ENCODE data around the gene WNT3. TPM values are rescaled to one million over a fixed set of nuclear protein-coding genes. Genes with fewer than 3 reads are reported as not detected.
"Not testable (repeated sequence)": the region's sequence is repeated elsewhere in the genome, so short reads cannot be mapped to it uniquely, and the experiment has no call there.

The WNT3 gene
- total and polyA plus RNA-seq, 4 donors, result 0.15 to 1.0 (median 0.67) TPM

- peak in 1 of 2 donors; percentile 78 for DNase-seq
Observed at GRCh38 chr17:46769531-46770438, 48.7 kb downstream of the WNT3 start.

GRCh38 chr17:46768896-46769295, 49.6 kb downstream of the WNT3 start:
- H3K27ac ChIP-seq (ENCODE audit: low read depth in 1 of 2, low read length in 2 of 2); H3K36me3 ChIP-seq (ENCODE audit: control insufficient read depth in 1 of 2, insufficient read depth in 2 of 2, low read length in 1 of 2); H3K27me3 ChIP-seq (ENCODE audit: control insufficient read depth in 1 of 2, insufficient read depth in 2 of 2, low read length in 1 of 2); H3K9me3 ChIP-seq (ENCODE audit: control insufficient read depth, low read length); ATAC-seq (ENCODE audit: low FRiP score); H3K4me1 ChIP-seq (ENCODE audit: control insufficient read depth in 1 of 2, insufficient read depth in 2 of 2, low read length in 2 of 2); DNase-seq; H3K4me3 ChIP-seq (ENCODE audit: low read length in 2 of 2); intact Hi-C loops (cut with DNase I): not testable (repeated sequence)
- 96 to 97% methylated on average over 14 of the region's 14 CpGs for WGBS, 2 donors

More at GRCh38 chr17:46769531-46770438, 48.7 kb downstream of the WNT3 start:
- Histone ChIP-seq H3K36me3 (ENCODE audit: control insufficient read depth in 1 of 2, insufficient read depth in 2 of 2, low read length in 1 of 2) (no peaks in the 10 kb centered on the region), H3K27me3 (ENCODE audit: control insufficient read depth in 1 of 2, insufficient read depth in 2 of 2, low read length in 1 of 2) (no peaks in the 10 kb centered on the region), H3K4me1 (ENCODE audit: control insufficient read depth in 1 of 2, insufficient read depth in 2 of 2, low read length in 2 of 2) (no peaks in the 10 kb centered on the region), H3K9me3 (ENCODE audit: control insufficient read depth, low read length) (no peaks in the 10 kb centered on the region), H3K4me3 (ENCODE audit: low read length in 2 of 2) (no peak overlapping the region), H3K27ac (ENCODE audit: low read depth in 1 of 2, low read length in 2 of 2) (no peak overlapping the region)
- no peak for ATAC-seq (ENCODE audit: low FRiP score)
- intact Hi-C loops (cut with DNase I), result no loop called here
- WGBS, 2 donors, result 7 to 11% methylated on average over 51 to 56 of the region's 56 CpGs

GRCh38 chr17:46768540-46768870, 50.0 kb downstream of the WNT3 start:
- H3K27ac ChIP-seq (ENCODE audit: low read depth in 1 of 2, low read length in 2 of 2), result no peak overlapping the region
- H3K27me3 ChIP-seq (ENCODE audit: control insufficient read depth in 1 of 2, insufficient read depth in 2 of 2, low read length in 1 of 2), result no peaks in the 10 kb centered on the region
- DNase-seq, result no peak
- H3K4me3 ChIP-seq (ENCODE audit: low read length in 2 of 2), result no peak overlapping the region
- no peaks in the 10 kb centered on the region for H3K36me3 ChIP-seq (ENCODE audit: control insufficient read depth in 1 of 2, insufficient read depth in 2 of 2, low read length in 1 of 2)
- no peak for ATAC-seq (ENCODE audit: low FRiP score)
- 93 to 94% methylated on average over 15 of the region's 15 CpGs for WGBS, 2 donors
- no peaks in the 10 kb centered on the region for H3K4me1 ChIP-seq (ENCODE audit: control insufficient read depth in 1 of 2, insufficient read depth in 2 of 2, low read length in 2 of 2)
- intact Hi-C loops (cut with DNase I), result no loop called here
- H3K9me3 ChIP-seq (ENCODE audit: control insufficient read depth, low read length), result no peaks in the 10 kb centered on the region

- H3K4me1 ChIP-seq (ENCODE audit: control insufficient read depth in 1 of 2, insufficient read depth in 2 of 2, low read length in 2 of 2), result no peaks in the 10 kb centered on the region
- 94% methylated on average over 21 of the region's 21 CpGs for WGBS, 2 donors
Observed at GRCh38 chr17:46766493-46767491, 51.7 kb downstream of the WNT3 start.

GRCh38 chr17:46765453-46765852, 53.0 kb downstream of the WNT3 start:
- ATAC-seq (ENCODE audit: low FRiP score), result no peak
- Histone ChIP-seq H3K4me1 (ENCODE audit: control insufficient read depth in 1 of 2, insufficient read depth in 2 of 2, low read length in 2 of 2) (no peaks in the 10 kb centered on the region), H3K9me3 (ENCODE audit: control insufficient read depth, low read length) (no peaks in the 10 kb centered on the region), H3K36me3 (ENCODE audit: control insufficient read depth in 1 of 2, insufficient read depth in 2 of 2, low read length in 1 of 2) (no peaks in the 10 kb centered on the region), H3K27ac (ENCODE audit: low read depth in 1 of 2, low read length in 2 of 2) (no peak overlapping the region), H3K4me3 (ENCODE audit: low read length in 2 of 2) (no peak overlapping the region), H3K27me3 (ENCODE audit: control insufficient read depth in 1 of 2, insufficient read depth in 2 of 2, low read length in 1 of 2) (no peaks in the 10 kb centered on the region)
- 96% methylated on average over 12 of the region's 12 CpGs for WGBS, 2 donors
- intact Hi-C loops (cut with DNase I), result no loop called here
- peak in 1 of 2 donors; percentile 62 for DNase-seq

More at GRCh38 chr17:46766493-46767491, 51.7 kb downstream of the WNT3 start:
- ATAC-seq (ENCODE audit: low FRiP score) (no peak), DNase-seq (no peak)
- intact Hi-C loops (cut with DNase I), result no loop called here
- Histone ChIP-seq H3K4me3 (ENCODE audit: low read length in 2 of 2) (no peak overlapping the region), H3K27me3 (ENCODE audit: control insufficient read depth in 1 of 2, insufficient read depth in 2 of 2, low read length in 1 of 2) (no peaks in the 10 kb centered on the region), H3K36me3 (ENCODE audit: control insufficient read depth in 1 of 2, insufficient read depth in 2 of 2, low read length in 1 of 2) (no peaks in the 10 kb centered on the region), H3K9me3 (ENCODE audit: control insufficient read depth, low read length) (no peaks in the 10 kb centered on the region), H3K27ac (ENCODE audit: low read depth in 1 of 2, low read length in 2 of 2) (no peak overlapping the region)

GRCh38 chr17:46764709-46765401, 53.6 kb downstream of the WNT3 start:
- Histone ChIP-seq H3K4me1 (ENCODE audit: control insufficient read depth in 1 of 2, insufficient read depth in 2 of 2, low read length in 2 of 2) (no peaks in the 10 kb centered on the region), H3K27ac (ENCODE audit: low read depth in 1 of 2, low read length in 2 of 2) (no peak overlapping the region), H3K36me3 (ENCODE audit: control insufficient read depth in 1 of 2, insufficient read depth in 2 of 2, low read length in 1 of 2) (no peaks in the 10 kb centered on the region), H3K27me3 (ENCODE audit: control insufficient read depth in 1 of 2, insufficient read depth in 2 of 2, low read length in 1 of 2) (no peaks in the 10 kb centered on the region), H3K9me3 (ENCODE audit: control insufficient read depth, low read length) (no peaks in the 10 kb centered on the region), H3K4me3 (ENCODE audit: low read length in 2 of 2) (no peak overlapping the region)
- 55 to 56% methylated on average over 13 of the region's 13 CpGs for WGBS, 2 donors
- DNase-seq (no peak), ATAC-seq (ENCODE audit: low FRiP score) (peak; percentile 33)
- intact Hi-C loops (cut with DNase I), result no loop called here

- Histone ChIP-seq H3K4me3 (ENCODE audit: low read length in 2 of 2) (no peak overlapping the region), H3K4me1 (ENCODE audit: control insufficient read depth in 1 of 2, insufficient read depth in 2 of 2, low read length in 2 of 2) (no peaks in the 10 kb centered on the region), H3K27ac (ENCODE audit: low read depth in 1 of 2, low read length in 2 of 2) (no peak overlapping the region), H3K27me3 (ENCODE audit: control insufficient read depth in 1 of 2, insufficient read depth in 2 of 2, low read length in 1 of 2) (no peaks in the 10 kb centered on the region), H3K9me3 (ENCODE audit: control insufficient read depth, low read length) (no peaks in the 10 kb centered on the region), H3K36me3 (ENCODE audit: control insufficient read depth in 1 of 2, insufficient read depth in 2 of 2, low read length in 1 of 2) (no peaks in the 10 kb centered on the region)
- intact Hi-C loops (cut with DNase I), result no loop called here
- ATAC-seq (ENCODE audit: low FRiP score), result no peak
- DNase-seq, result no peak
- 82 to 85% methylated on average over 12 of the region's 12 CpGs for WGBS, 2 donors
Observed at GRCh38 chr17:46764000-46764708, 54.3 kb downstream of the WNT3 start.

- no peak for ATAC-seq (ENCODE audit: low FRiP score)
- no peak overlapping the region for H3K4me3 ChIP-seq (ENCODE audit: low read length in 2 of 2)
- no peaks in the 10 kb centered on the region for H3K4me1 ChIP-seq (ENCODE audit: control insufficient read depth in 1 of 2, insufficient read depth in 2 of 2, low read length in 2 of 2)
- DNase-seq, result no peak
- H3K36me3 ChIP-seq (ENCODE audit: control insufficient read depth in 1 of 2, insufficient read depth in 2 of 2, low read length in 1 of 2), result no peaks in the 10 kb centered on the region
- no peaks in the 10 kb centered on the region for H3K27me3 ChIP-seq (ENCODE audit: control insufficient read depth in 1 of 2, insufficient read depth in 2 of 2, low read length in 1 of 2)
- no peaks in the 10 kb centered on the region for H3K9me3 ChIP-seq (ENCODE audit: control insufficient read depth, low read length)
- H3K27ac ChIP-seq (ENCODE audit: low read depth in 1 of 2, low read length in 2 of 2), result no peak overlapping the region
- 91 to 92% methylated on average over 3 of the region's 3 CpGs for whole genome bisulfite sequencing, 2 donors
- intact Hi-C loops (cut with DNase I), result no loop called here
Observed at GRCh38 chr17:46763416-46763815, 55.1 kb downstream of the WNT3 start.

Data from aorta (tissue), 5 donors.